Neural progenitor cell (in vitro differentiated cells): ENCODE data around the gene CHRNE. TPM values are rescaled to one million over a fixed set of nuclear protein-coding genes. Genes with fewer than 3 reads are reported as not detected.
"Not testable (repeated sequence)": the region's sequence is repeated elsewhere in the genome, so short reads cannot be mapped to it uniquely, and the experiment has no call there.

ENCODE experiments used
- DNase-seq: peaks from one replicate; pipeline ENCODE4 v3.0.0-alpha.2; 2016; ENCODE audit warnings: low spot score
- H2AFZ ChIP-seq: fragments of 200-600 bp; sonication (generic); replicated peaks from 2 replicates; pipeline ENCODE4 v1.6.1; 2016; ENCODE audit warnings: antibody characterized with exemption
- H3F3A ChIP-seq: fragments of 200-600 bp; sonication (generic); 2 replicates; pipeline ENCODE4 v1.6.1; 2016; ENCODE audit warnings: antibody characterized with exemption, low read depth
- H3K27ac ChIP-seq: fragments of 200-600 bp; sonication (generic); 2 replicates; pipeline ENCODE4 v1.5.1; 2016; ENCODE audit warnings: mild to moderate bottlenecking
- H3K27me3 ChIP-seq: fragments of 200-600 bp; sonication (generic); 2 replicates; pipeline ENCODE4 v1.6.1; 2016; ENCODE audit warnings: mild to moderate bottlenecking, moderate library complexity
- H3K36me3 ChIP-seq: fragments of 200-600 bp; sonication (generic); 2 replicates; pipeline ENCODE4 v1.5.1; 2016
- H3K4me1 ChIP-seq: fragments of 200-600 bp; sonication (generic); 2 replicates; pipeline ENCODE4 v1.6.1; 2016; ENCODE audit warnings: mixed run types
- H3K4me2 ChIP-seq: fragments of 200-600 bp; sonication (generic); 2 replicates; pipeline ENCODE4 v1.6.1; 2016
- H3K4me3 ChIP-seq: fragments of 200-600 bp; sonication (generic); 2 replicates; pipeline ENCODE4 v1.5.1; 2016
- H3K79me2 ChIP-seq: fragments of 200-600 bp; sonication (generic); 2 replicates; pipeline ENCODE4 v1.6.1; 2016; ENCODE audit warnings: low read depth
- H3K9ac ChIP-seq: fragments of 200-600 bp; sonication (generic); 2 replicates; pipeline ENCODE4 v1.6.1; 2016
- H3K9me3 ChIP-seq: fragments of 200-600 bp; sonication (generic); 2 replicates; pipeline ENCODE4 v1.5.1; 2016; ENCODE audit warnings: low read depth
- H4K20me1 ChIP-seq: fragments of 200-600 bp; sonication (generic); 2 replicates; pipeline ENCODE4 v1.6.1; 2016; ENCODE audit warnings: low read depth
- H3K27ac Mint-ChIP-seq: 3 replicates; pipeline ENCODE4 v1.8.0; 2021; ENCODE audit warnings: mixed read lengths
- H3K27me3 Mint-ChIP-seq: 2 replicates; pipeline ENCODE4 v1.8.0; 2022; ENCODE audit warnings: low read depth, mild to moderate bottlenecking, inconsistent platforms, moderate library complexity, mixed read lengths; ENCODE audit not compliant: insufficient read depth
- H3K36me3 Mint-ChIP-seq: 3 replicates; pipeline ENCODE4 v1.8.0; 2021; ENCODE audit warnings: mixed read lengths
- H3K4me1 Mint-ChIP-seq: 3 replicates; pipeline ENCODE4 v1.8.0; 2021; ENCODE audit warnings: mixed read lengths
- H3K4me3 Mint-ChIP-seq: 3 replicates; pipeline ENCODE4 v1.8.0; 2021; ENCODE audit warnings: mild to moderate bottlenecking, moderate library complexity, mixed read lengths
- H3K9me3 Mint-ChIP-seq: 3 replicates; pipeline ENCODE4 v1.8.0; 2020; ENCODE audit warnings: mixed read lengths
- CTCF ChIP-seq: fragments of 200-600 bp; sonication (generic); IDR thresholded peaks from 2 replicates; pipeline ENCODE4 v1.5.1; 2017; ENCODE audit warnings: antibody characterized with exemption, mild to moderate bottlenecking
- EZH2 ChIP-seq: fragments of 200-600 bp; sonication (generic); IDR thresholded peaks from 2 replicates; pipeline ENCODE4 v1.6.1; 2017; ENCODE audit warnings: antibody characterized with exemption, mild to moderate bottlenecking, moderate library complexity
- EZH2phosphoT487 ChIP-seq: fragments of 200-600 bp; sonication (generic); IDR thresholded peaks from 2 replicates; pipeline ENCODE4 v1.6.1; 2017; ENCODE audit warnings: antibody characterized with exemption
- total RNA-seq: library from RNA; depleted of rRNA; stranded (reverse); fragments of >200 nt; gene quantifications from 2 replicates; pipeline ENCODE4 v1.2.3, GENCODE V29; 2015; ENCODE audit warnings: low replicate concordance

CHRNE gene
- total RNA-seq, 1 donor from 2014 or later = not detected

GRCh38 chr17:4920351-4921048 is 17.6 kb upstream of the CHRNE start:
- Mint-ChIP-seq H3K4me1 (peaks cover 3% of the 10 kb centered on the region), H3K4me3 (no peak overlapping the region), H3K36me3 (no peaks in the 10 kb centered on the region), H3K9me3 (no peaks in the 10 kb centered on the region), H3K27ac (no peak overlapping the region), H3K27me3 (peaks cover 3% of the 10 kb centered on the region)
- Histone ChIP-seq H3K9ac (no peak overlapping the region), H4K20me1 (no peaks in the 10 kb centered on the region), H3K4me3 (no peak overlapping the region), H3K4me2 (no peak overlapping the region), H3K27me3 (no peaks in the 10 kb centered on the region), H3K4me1 (no peaks in the 10 kb centered on the region), H3K79me2 (no peaks in the 10 kb centered on the region), H3K9me3 (no peaks in the 10 kb centered on the region), H3K27ac (no peak overlapping the region), H3F3A (no peaks in the 10 kb centered on the region), H2AFZ (no peak overlapping the region), H3K36me3 (no peaks in the 10 kb centered on the region)
- no peak for DNase-seq
- TF ChIP-seq EZH2 (no peak), EZH2phosphoT487 (no peak), CTCF (no peak)

DNA sequence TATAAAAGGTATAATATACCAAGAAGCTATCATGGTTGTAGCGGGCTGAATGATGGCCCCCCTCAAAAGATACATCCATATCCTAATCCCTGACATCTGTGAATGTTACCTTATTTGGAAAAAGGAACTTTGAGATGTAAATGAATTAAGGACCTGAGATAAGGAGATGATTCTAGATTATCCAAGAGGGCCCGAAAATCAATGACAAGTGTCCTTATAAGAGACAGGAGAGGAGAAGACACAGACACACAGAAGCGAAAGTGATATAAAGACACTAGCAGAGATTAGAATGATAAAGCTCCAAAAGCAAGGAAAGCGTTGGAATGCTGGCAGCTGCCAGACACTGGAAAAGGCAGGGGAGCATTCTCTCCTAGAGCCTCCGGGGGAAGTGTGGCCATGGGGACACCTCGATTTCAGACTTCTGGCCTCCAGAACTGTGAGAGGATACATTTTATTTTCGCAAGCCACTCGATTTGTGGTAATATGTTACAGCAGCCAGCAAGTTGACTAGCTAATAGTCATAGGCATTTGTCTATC is 16.7 kb upstream of the CHRNE start:
- H3K4me2 ChIP-seq = no peak overlapping the region
- Mint-ChIP-seq H3K9me3 (no peaks in the 10 kb centered on the region), H3K36me3 (no peaks in the 10 kb centered on the region), H3K4me3 (no peak overlapping the region), H3K27ac (peak overlapping the region; percentile 23), H3K27me3 (peaks cover 3% of the 10 kb centered on the region), H3K4me1 (peaks cover 3% of the 10 kb centered on the region)
- no peaks in the 10 kb centered on the region for H4K20me1 ChIP-seq
- no peaks in the 10 kb centered on the region for H3K4me1 ChIP-seq
- H3K79me2 ChIP-seq = no peaks in the 10 kb centered on the region
- no peak overlapping the region for H3K4me3 ChIP-seq
- H3K9me3 ChIP-seq = no peaks in the 10 kb centered on the region
- no peaks in the 10 kb centered on the region for H3K36me3 ChIP-seq
- peak overlapping the region; percentile 2 for H3K9ac ChIP-seq
- DNase-seq = peak; percentile 35
- no peaks in the 10 kb centered on the region for H3K27me3 ChIP-seq
- H3K27ac ChIP-seq = no peak overlapping the region
- no peaks in the 10 kb centered on the region for H3F3A ChIP-seq
- TF ChIP-seq CTCF (no peak), EZH2 (no peak), EZH2phosphoT487 (no peak)
- peak overlapping the region; percentile 32 for H2AFZ ChIP-seq

GRCh38 chr17:4914551-4914950 is 11.7 kb upstream of the CHRNE start:
- H3K4me3 Mint-ChIP-seq, H3K79me2 ChIP-seq, DNase-seq, H3K4me1 ChIP-seq, H3K9me3 ChIP-seq, H2AFZ ChIP-seq, H3K27ac Mint-ChIP-seq, H3K9ac ChIP-seq, H3K4me3 ChIP-seq, H3K36me3 Mint-ChIP-seq, H3K4me1 Mint-ChIP-seq, H4K20me1 ChIP-seq, H3K36me3 ChIP-seq, H3K9me3 Mint-ChIP-seq, H3K27ac ChIP-seq, H3K4me2 ChIP-seq, H3K27me3 Mint-ChIP-seq, H3F3A ChIP-seq, H3K27me3 ChIP-seq: not testable (repeated sequence)

DNA sequence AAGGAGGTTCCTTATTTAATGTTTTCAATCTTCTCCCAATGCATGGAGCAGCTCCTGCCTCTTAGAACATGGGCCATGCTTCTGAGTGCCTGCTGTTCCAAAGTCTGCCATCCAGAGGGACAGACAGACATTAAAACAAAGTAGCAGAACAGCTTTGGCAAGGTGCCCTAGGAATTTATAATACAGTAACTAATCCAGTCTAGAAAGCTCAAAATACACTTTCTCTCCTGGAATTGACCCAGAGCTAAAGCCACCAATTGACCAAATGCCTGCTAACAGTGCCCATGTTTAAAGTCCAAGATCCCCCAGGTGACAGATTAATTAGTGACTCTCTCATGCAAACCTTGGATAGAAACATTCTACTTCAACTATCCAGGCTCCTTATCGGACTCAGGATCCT is 11.1 kb upstream of the CHRNE start:
- DNase-seq = no peak
- Mint-ChIP-seq H3K27me3 (peaks cover 3% of the 10 kb centered on the region), H3K36me3 (no peaks in the 10 kb centered on the region), H3K9me3 (no peaks in the 10 kb centered on the region), H3K4me1 (peaks cover 8% of the 10 kb centered on the region), H3K27ac (no peak overlapping the region), H3K4me3 (no peak overlapping the region)
- H3K27me3 ChIP-seq = no peaks in the 10 kb centered on the region
- no peaks in the 10 kb centered on the region for H4K20me1 ChIP-seq
- H3K4me2 ChIP-seq = no peak overlapping the region
- no peak overlapping the region for H3K9ac ChIP-seq
- H3F3A ChIP-seq = peaks cover 8% of the 10 kb centered on the region
- no peaks in the 10 kb centered on the region for H3K4me1 ChIP-seq
- no peaks in the 10 kb centered on the region for H3K36me3 ChIP-seq
- H3K27ac ChIP-seq = no peak overlapping the region
- H3K79me2 ChIP-seq = no peaks in the 10 kb centered on the region
- TF ChIP-seq EZH2 (no peak), EZH2phosphoT487 (no peak), CTCF (no peak)
- H3K4me3 ChIP-seq = no peak overlapping the region
- no peak overlapping the region for H2AFZ ChIP-seq
- no peaks in the 10 kb centered on the region for H3K9me3 ChIP-seq
